Upper lobe of left lung (tissue), 6 donors: ENCODE data around the gene IQUB. TPM values are rescaled to one million over a fixed set of nuclear protein-coding genes. Genes with fewer than 3 reads are reported as not detected.

ENCODE experiments used
- ATAC-seq, 2 donors: fragments of 200-7000 bp; cut with Tn5 transposase; one replicate each; pipeline ENCODE4 v1.9.1; 2022; ENCODE audit warnings: mild to moderate bottlenecking in 2 of 2, moderate library complexity in 2 of 2; ENCODE audit not compliant: low FRiP score in 2 of 2
- DNase-seq, 2 donors: peaks; one replicate each; pipeline ENCODE4 v3.0.0-alpha.2; 2019 to 2020
- H3K27ac ChIP-seq, 4 donors: fragments of 200-600 bp; sonication (generic); one replicate each; pipeline ENCODE4 v1.5.1; 2016 to 2019
- H3K27me3 ChIP-seq, 4 donors: fragments of 200-600 bp; sonication (generic); one replicate each; pipeline ENCODE4 v1.5.1; 2017 to 2019
- H3K36me3 ChIP-seq, 4 donors: fragments of 200-600 bp; sonication (generic); one replicate each; pipeline ENCODE4 v1.5.1; 2016 to 2019
- H3K4me1 ChIP-seq, 4 donors: fragments of 200-600 bp; sonication (generic); one replicate each; pipeline ENCODE4 v1.5.1; 2018 to 2019
- H3K4me3 ChIP-seq, 4 donors: fragments of 200-600 bp; sonication (generic); one replicate each; pipeline ENCODE4 v1.5.1; 2017 to 2019; ENCODE audit warnings: mild to moderate bottlenecking in 2 of 4, moderate library complexity in 1 of 4
- H3K9me3 ChIP-seq, 4 donors: fragments of 200-600 bp; sonication (generic); one replicate each; pipeline ENCODE4 v1.5.1; 2018 to 2019
- CTCF ChIP-seq, 6 experiments: fragments of 450-650 bp in 4 of 6; fragments of 200-600 bp in 2 of 6; sonication (generic) in 2 of 6; IDR thresholded peaks; one replicate each; pipeline ENCODE4 v1.5.1; 2016 to 2019; ENCODE audit warnings: antibody characterized with exemption in 6 of 6
- EP300 ChIP-seq, 4 donors: sonication (generic); formaldehyde crosslinking; IDR thresholded peaks; one replicate each; pipeline ENCODE4 v1.5.1; 2017; ENCODE audit warnings: antibody characterized with exemption in 4 of 4, control low read depth in 2 of 4
- POLR2A ChIP-seq, 4 donors: fragments of 450-650 bp; IDR thresholded peaks; one replicate each; pipeline ENCODE4 v1.5.1; 2016 to 2017; ENCODE audit warnings: antibody characterized with exemption in 4 of 4, mild to moderate bottlenecking in 2 of 4
- POLR2AphosphoS5 ChIP-seq, 2 donors: sonication (generic); formaldehyde crosslinking; IDR thresholded peaks; one replicate each; pipeline ENCODE4 v1.5.1; 2017; ENCODE audit warnings: antibody characterized with exemption in 2 of 2
- WGBS, 2 donors: methylation state at CpG; one replicate each; pipeline ENCODE4 v1.1.5; 2017 to 2018; 5-methylcytosine and 5-hydroxymethylcytosine counted together
- total RNA-seq, 6 donors: library from RNA; depleted of rRNA in 4 of 6; stranded (reverse); fragments of >200 nt in 4 of 6; gene quantifications; one replicate each; pipeline versions ENCODE4 v1.1.0 to v1.2.1, GENCODE V29; 2016 to 2021
- donor health status: DM: no; HTN: no; CAD: no; lungs with moderate emphysema.
- donor health status: DM: no; HTN: yes; CAD: no; lungs with severe emphysema.

The IQUB gene
- total RNA-seq, 6 donors from 2014 or later: 0.66 to 19.7 (median 2.0) TPM

GRCh38 chr7:123569352-123570010 lies 35.1 kb upstream of the IQUB start:
- Histone ChIP-seq H3K4me1 (peaks cover 0 to 3% (median 0%) of the 10 kb centered on the region in 4 donors), H3K4me3 (no peak overlapping the region), H3K36me3 (no peaks in the 10 kb centered on the region), H3K9me3 (no peaks in the 10 kb centered on the region), H3K27me3 (no peaks in the 10 kb centered on the region), H3K27ac (no peak overlapping the region)
- WGBS, 2 donors: 33 to 38% methylated on average over 2 of the region's 2 CpGs
- no peak for ATAC-seq
- no peak for DNase-seq
- TF ChIP-seq POLR2AphosphoS5 (IDR thresholded peaks at IDR 0.05): no peak
- no peak for TF ChIP-seq POLR2A (IDR thresholded peaks at IDR 0.05)
- TF ChIP-seq EP300 (IDR thresholded peaks at IDR 0.05): no peak
- TF ChIP-seq CTCF (IDR thresholded peaks at IDR 0.05): no peak

- Histone ChIP-seq H3K36me3 (no peaks in the 10 kb centered on the region), H3K9me3 (no peaks in the 10 kb centered on the region), H3K27ac (no peak overlapping the region), H3K4me1 (peaks cover 0 to 5% (median 4%) of the 10 kb centered on the region in 4 donors), H3K4me3 (no peak overlapping the region), H3K27me3 (no peaks in the 10 kb centered on the region)
- DNase-seq: no peak
- TF ChIP-seq POLR2A (IDR thresholded peaks at IDR 0.05) (no peak), POLR2AphosphoS5 (IDR thresholded peaks at IDR 0.05) (no peak), CTCF (IDR thresholded peaks at IDR 0.05) (no peak), EP300 (IDR thresholded peaks at IDR 0.05) (no peak)
- ATAC-seq: no peak
These were observed 27.7 kb upstream of the IQUB start for GRCh38 chr7:123562121-123562520.

- Histone ChIP-seq H3K4me3 (peak overlapping the region; percentile 49 to 81 (median 74)), H3K36me3 (peaks cover 0 to 6% (median 1%) of the 10 kb centered on the region in 4 donors), H3K27me3 (no peaks in the 10 kb centered on the region), H3K4me1 (peaks cover 16 to 30% (median 25%) of the 10 kb centered on the region in 4 donors), H3K9me3 (no peaks in the 10 kb centered on the region), H3K27ac (peak overlapping the region; percentile 85 to 89 (median 86))
- DNase-seq: no peak
- TF ChIP-seq EP300 (IDR thresholded peaks at IDR 0.05) (no peak), CTCF (IDR thresholded peaks at IDR 0.05) (no peak), POLR2AphosphoS5 (IDR thresholded peaks at IDR 0.05) (no peak), POLR2A (IDR thresholded peaks at IDR 0.05) (no peak)
- 55 to 70% methylated on average over 4 of the region's 4 CpGs for WGBS, 2 donors
- no peak for ATAC-seq
These were observed 24.0 kb upstream of the IQUB start for GRCh38 chr7:123558289-123558874.

- Histone ChIP-seq H3K27ac (peak within 1 kb of the TSS; percentile 85 to 89 (median 86)), H3K4me3 (peak within 1 kb of the TSS; percentile 63 to 81 (median 74)), H3K27me3 (no peaks in the 10 kb centered on the region), H3K4me1 (peaks cover 16 to 35% (median 25%) of the 10 kb centered on the region in 4 donors), H3K36me3 (peaks cover 0 to 13% (median 1%) of the 10 kb centered on the region in 4 donors), H3K9me3 (no peaks in the 10 kb centered on the region)
- TF ChIP-seq CTCF (IDR thresholded peaks at IDR 0.05) (no peak), EP300 (IDR thresholded peaks at IDR 0.05) (no peak), POLR2A (IDR thresholded peaks at IDR 0.05) (peak in 3 of 4 donors; percentile 44 to 79 (median 68)), POLR2AphosphoS5 (IDR thresholded peaks at IDR 0.05) (peak; percentile 68 to 87)
- WGBS, 2 donors: 0 to 1% methylated on average over 35 to 40 of the region's 40 CpGs
- ATAC-seq (peak; percentile 99 to 100), DNase-seq (peak; percentile 73 to 98)
These were observed 23.2 kb upstream of the IQUB start, which contains the start of gene NDUFA5 for GRCh38 chr7:123557398-123558288. Gene NDUFA5, minus strand, starts transcription at chr7:123557818. Its CDS starts 23 bp downstream, at chr7:123557795.
